T47D (cell line): ENCODE data around the gene LRRC26.

Source experiments
- DNase-seq, 2 experiments: peaks; one replicate each; pipeline versions ENCODE4 v3.0.0 to v3.0.0-alpha.2; 2011 to 2012; ENCODE audit warnings: low read depth in 1 of 2, low spot score in 1 of 2
- JUND ChIP-seq: IDR thresholded peaks from 2 replicates; pipeline ENCODE4 v1.6.1; 2012; ENCODE audit warnings: low read depth
- in situ Hi-C: cut with HindIII; loops from 2 replicates; pipeline ENCODE4 v1.10.0; 2016; ENCODE audit warnings: low sequenced_read_pairs, low pct_unique_long_range_greater_than_20kb

LRRC26 gene

DNA sequence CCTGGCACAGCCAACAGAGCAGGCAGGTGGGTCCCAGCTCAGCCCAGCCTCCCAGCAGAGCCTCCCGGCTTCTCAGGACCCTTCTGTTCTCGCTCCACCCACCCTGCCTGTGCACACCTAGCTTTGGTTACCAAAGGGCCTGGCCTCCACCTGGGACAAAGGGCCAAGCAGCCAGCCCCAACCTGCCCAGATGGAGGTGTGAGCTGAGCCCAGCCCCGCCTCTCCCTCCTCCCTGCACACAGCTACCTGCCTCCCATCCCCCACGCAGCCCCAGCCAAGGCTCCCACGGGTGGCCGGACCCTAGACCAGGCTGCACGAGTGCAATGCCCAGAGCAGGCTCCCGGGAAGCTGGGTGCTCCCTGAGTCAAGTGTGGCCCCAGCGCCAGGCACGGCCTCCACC is 25.1 kb upstream of the LRRC26 start:
- no peak for TF ChIP-seq JUND
- DNase-seq = peak in 1 of 2 experiments; percentile 77
- in situ Hi-C loops = no loop called here

DNA sequence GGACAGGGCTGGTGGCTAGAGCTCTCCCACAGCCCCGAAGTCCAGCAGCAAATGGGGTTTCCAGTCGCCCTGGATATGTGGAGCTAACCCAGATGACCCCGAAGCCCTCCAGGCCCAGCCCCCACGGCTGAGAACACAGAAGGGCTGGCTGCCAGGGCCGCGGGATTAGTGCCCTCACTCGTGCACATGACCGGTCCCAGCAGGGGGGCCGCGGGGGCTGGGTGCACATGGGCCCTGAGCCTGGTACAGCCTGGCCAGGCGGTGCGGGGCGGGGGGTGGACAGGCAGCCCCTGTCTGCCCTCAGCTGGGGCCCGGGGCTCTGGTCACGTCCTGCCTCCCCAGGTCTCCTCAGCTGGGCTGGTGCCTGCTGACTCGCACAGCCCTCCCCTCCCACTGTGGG is 24.5 kb upstream of the LRRC26 start:
- no peak for TF ChIP-seq JUND
- in situ Hi-C loops = no loop called here
- no peak for DNase-seq

DNA sequence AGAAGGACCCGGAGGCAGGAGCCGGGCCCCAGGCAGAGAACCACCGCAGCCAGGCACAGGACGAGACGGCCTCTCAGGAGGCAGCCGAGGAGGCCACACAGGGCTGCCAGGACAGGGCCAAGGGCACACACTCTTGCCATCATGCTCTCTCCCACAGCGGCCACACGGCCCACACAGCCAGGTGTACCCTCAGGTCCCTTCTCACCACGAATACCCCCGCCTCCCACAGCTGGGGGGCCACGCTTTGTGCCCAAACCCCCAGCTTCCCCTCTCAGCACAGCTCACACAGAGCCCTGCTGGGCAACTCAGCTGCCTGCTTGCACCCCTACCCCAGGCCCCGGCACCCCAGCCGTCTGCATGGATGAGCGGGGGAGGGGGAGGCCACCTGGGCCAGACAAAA is 23.9 kb upstream of the LRRC26 start:
- in situ Hi-C loops = no loop called here
- no peak for DNase-seq
- no peak for TF ChIP-seq JUND

DNA sequence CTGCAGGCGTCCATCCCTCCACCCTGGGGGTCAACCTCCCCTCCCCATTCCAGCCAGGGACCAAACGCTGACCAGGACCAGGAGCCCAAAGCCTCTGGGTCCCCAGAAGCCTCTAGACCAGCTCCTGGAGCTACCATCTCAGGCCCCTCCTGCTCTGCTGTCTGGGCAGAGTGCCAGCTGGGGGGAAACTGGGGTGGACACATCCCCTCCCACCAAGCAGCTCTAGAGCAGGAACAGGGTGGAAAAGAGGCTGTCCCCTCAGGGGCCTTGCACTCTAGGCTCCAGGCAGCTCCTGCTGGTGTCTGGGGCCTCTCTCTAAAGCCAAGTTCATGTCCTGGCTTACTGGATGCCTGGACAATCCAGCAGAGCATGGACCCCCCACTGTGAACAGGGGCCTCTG is 23.0 kb upstream of the LRRC26 start:
- TF ChIP-seq JUND = no peak
- no peak for DNase-seq
- in situ Hi-C loops = no loop called here

DNA sequence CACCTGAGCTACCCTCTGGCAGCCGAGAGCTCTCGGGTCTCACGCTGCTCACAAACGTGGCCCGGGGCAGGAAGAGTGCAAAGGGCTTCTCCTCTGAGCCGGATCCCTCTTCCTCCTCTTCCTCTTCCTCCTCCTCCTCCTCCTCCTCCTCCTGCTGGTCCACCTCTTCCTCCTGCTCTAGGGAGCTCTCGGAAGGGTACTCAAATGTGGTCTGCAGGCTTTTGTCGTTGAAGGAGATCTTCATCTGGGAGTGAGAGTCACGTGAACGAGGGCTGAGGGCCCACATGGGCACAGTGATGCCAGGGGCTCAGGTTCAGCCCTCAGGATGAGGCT is 22.6 kb upstream of the LRRC26 start:
- TF ChIP-seq JUND = no peak
- in situ Hi-C loops = no loop called here
- no peak for DNase-seq

DNA sequence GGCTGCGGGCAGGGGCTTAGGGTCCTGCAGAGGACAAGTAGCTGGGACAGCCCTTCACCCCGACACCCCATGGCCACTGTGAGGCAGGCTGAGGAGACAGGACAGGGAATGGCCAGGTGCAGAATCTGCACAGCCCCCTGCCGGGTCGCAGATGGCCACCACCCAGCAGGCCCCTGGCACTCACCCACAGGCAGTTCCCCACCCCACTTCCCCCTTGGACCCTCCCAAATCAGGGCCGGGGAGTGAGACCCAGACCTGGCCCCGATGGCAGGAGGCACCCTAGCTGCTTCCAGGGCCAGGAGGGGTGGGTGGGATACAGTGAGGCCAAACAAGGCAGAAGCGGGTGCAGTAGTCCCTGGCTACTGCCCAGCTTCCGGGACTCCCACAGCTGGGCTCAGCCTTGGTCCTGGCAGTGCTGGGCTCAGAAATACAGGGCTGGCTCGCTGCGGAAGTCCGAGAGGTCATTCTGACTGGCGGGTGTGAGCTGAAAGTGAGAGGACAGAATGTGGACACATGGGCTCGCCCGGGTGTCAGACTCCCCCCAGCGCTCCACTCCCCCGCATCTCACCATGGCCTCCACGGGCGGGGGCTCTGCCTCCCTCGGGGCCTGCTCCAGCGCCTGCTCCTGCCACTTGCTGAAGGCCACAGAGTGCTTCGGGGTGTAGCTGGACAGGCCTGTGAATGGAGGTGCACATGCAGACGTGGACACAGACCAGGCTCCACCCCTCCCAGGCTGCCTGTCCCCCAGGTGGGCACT is 22.0 kb upstream of the LRRC26 start:
- in situ Hi-C loops = no loop called here
- no peak for DNase-seq
- no peak for TF ChIP-seq JUND

DNA sequence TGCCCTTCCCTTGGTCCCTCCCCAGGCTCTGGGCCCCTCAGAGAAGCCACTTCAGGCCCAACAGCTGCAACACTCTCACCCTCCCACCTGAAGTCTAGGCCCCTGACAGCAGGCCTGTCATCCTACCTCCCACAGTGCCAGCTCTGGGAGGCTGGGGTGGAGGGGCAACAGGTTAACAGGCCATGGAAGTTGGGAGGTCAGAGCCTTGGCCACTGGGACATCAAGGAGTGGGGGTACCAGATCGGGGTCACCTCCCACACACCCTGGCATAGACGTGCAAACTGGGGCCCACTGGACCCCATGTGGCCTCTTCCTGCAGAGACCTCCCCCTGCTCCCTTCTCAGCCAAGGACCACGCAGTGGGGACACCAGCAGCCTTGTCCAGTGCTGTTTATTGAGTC is 21.4 kb upstream of the LRRC26 start:
- no peak for TF ChIP-seq JUND
- in situ Hi-C loops = no loop called here

DNA sequence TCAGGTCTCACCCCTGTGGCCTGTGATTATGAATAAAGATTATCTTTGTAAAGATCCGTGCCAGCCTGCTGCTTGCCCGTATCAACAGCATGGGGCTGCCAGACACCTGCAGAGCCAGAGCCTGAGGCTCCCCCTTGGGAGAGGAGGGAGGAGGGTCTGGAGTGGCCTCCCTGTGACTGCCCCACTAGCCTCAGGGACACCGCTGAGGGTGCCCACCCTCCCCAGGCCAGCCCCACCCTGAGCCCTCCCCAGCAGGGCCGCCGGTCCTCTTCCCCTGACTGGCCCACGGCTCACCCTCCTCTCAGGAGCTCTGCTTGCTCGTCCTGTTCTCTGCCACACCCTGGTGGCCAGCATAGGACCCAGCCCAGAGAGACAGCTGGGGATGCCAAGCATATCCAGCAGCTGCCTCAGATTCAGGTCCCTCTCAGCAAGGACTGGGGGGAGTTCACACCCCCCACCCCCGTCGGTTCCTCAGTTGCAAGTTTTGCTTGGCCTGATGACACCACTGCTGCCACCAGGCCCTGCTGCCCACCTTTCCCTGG is 20.5 kb upstream of the LRRC26 start:
- in situ Hi-C loops = no loop called here
- no peak for TF ChIP-seq JUND
- DNase-seq = peak in 1 of 2 experiments; percentile 82

More for the DNA sequence above, 21.4 kb upstream of the LRRC26 start:
- DNase-seq = no peak

DNA sequence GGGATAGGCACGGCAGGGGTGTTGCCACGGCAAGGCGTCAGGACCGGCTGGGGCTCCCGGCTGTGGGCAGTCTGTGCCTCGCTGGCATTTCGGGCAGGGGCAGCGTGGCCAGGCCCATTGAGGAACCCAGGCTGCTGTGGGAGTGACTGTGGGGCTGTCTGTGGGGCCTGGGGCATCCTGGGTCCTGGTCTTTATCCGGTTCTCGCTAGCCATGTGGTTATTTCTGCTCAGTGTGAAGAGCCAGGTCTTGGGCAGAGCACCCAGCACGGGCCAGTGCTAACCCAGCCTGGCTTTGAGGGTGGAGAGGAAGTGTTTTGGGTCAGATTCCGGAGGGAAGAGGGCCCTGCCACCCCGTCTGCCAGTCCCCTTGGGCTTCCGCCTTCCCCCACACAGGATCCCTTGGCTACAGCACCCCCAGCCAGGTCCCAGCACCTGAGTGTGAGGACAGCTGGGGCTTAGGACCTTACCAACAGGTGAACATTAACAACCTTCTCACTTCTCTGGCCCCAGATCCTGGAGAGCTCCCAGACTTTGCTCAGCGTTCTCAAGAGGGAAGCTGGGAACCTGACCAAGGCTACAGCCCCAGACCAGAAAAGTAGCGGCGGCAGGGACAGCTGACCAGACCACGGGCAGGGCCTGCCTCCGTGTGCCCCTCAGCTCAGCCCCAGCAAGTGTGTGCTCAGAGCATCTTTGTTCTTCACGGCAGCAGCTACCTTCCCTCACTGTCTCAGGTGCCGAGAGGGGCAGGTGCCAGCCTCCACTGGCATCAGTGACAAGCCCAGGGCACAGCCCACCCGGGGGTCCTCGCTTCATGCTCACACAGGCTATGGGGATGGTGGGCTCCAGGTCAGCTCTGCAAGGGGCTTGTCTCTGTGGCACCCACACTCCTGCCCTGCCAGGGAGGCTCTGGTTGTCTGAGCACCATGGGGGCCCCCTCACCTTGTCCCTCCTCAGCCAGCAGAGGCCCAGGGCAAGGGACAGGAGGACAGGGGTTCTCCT is 19.7 kb upstream of the LRRC26 start:
- DNase-seq = no peak
- in situ Hi-C loops = no loop called here

DNA sequence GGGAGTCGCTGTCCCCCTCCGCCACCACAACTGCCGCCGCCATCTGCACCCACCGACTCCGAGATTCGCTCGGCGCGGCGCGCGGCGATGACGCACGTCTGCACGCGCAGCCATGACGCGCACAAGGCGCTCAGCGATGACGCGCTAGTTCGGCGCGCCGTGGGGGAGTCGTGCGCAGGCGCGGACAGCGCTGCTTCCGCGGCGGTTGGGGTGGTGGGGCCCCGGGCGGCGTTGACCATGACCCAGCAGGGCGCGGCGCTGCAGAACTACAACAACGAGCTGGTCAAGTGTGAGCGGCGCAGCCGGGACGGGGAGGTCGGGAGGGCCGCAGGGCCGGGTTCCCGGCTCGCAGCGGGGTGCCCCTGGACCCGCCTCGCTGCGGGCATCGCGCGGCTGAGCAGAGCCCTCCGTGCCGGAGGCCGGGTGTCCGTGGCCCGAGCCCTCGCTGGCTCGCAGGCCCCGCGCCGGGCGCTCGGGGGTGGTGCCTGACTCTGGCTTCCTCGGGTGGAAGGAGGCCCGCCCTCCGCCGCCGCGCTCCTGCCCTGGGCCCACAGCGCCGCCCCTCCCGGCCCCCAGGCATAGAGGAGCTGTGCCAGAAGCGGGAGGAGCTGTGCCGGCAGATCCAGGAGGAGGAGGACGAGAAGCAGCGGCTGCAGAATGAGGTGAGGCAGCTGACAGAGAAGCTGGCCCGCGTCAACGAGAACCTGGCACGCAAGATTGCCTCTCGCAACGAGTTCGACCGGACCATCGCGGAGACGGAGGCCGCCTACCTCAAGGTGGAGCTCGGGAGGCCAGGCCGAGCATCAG is 18.8 kb upstream of the LRRC26 start, which contains the start of the genes ANAPC2 and SSNA1:
TSS of gene ANAPC2 (minus strand) at position 71 of the 807 bp plus-strand sequence. CDS start at position 43, 28 bp downstream.
TSS of gene SSNA1 (plus strand) at position 187 of the 807 bp plus-strand sequence. CDS start at position 238, 51 bp downstream.
- DNase-seq = peak; percentile 79 to 98
- in situ Hi-C loops = no loop called here
- no peak for TF ChIP-seq JUND

More for the DNA sequence above, 19.7 kb upstream of the LRRC26 start:
- TF ChIP-seq JUND = no peak

DNA sequence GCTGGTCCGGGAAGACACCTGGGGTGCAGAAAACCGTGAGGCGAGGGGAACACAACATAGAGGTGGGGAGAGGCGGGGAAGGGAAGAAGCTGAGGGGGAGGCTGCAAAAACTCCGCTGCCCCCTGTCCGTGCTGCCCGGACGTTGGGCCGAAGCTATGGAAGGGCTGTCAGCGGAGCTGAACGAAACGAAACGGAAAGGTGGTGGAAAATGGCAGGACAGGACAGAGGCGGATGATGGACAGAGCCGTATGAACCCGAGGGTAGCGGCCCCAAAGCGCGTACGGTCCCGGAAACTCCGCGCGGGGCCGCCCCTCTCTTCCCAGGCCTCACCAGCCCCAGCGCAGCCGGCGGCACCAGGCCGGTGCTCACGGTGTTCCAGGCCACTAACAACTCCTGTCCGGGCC is 18.2 kb upstream of the LRRC26 start:
- TF ChIP-seq JUND = no peak
- in situ Hi-C loops = no loop called here
- no peak for DNase-seq

DNA sequence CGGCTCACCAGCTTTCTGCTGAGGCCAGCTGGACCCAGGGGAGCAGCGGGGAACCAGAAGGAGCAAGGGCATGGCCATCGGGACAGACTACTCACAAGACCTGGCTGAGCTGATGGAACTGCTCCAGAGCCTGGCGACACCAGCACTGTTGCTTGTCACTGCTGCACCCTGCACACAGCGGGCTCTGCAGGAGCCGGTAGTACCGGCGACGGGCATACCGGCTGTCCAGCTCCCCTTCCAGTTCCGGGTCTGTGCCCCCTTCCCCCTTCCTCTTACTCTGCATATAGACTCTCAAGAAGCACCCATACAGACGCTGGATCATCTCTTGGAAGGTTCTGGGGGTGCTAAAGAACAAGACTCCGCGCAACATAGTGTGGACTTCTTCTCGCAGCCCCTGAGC is 17.5 kb upstream of the LRRC26 start:
- no peak for TF ChIP-seq JUND
- in situ Hi-C loops = no loop called here
- no peak for DNase-seq
